ENCODE results near the gene RCSD1. TPM values are rescaled to one million over a fixed set of nuclear protein-coding genes. Genes with fewer than 3 reads are reported as not detected.

RCSD1 gene
- total and polyA plus RNA-seq, 2 of the 4 experiments (the other 2 are of a cell fraction): 0.03 TPM; not detected in 1

GRCh38 chr1:167694691-167695090 is 64.7 kb downstream of the RCSD1 start:
- no peak overlapping the region for H2AK5ac ChIP-seq (ENCODE audit: low read depth, low read length)
- BruUV-seq (replicated peaks): no TSS peak
- H2AK9ac ChIP-seq (replicated peaks; ENCODE audit: low read depth, low read length, poor library complexity): no peak overlapping the region
- no peak overlapping the region for H3K14ac ChIP-seq (replicated peaks; ENCODE audit: low read depth, low read length)
- H4K8ac ChIP-seq (ENCODE audit: low read depth in 2 of 2, low read length in 2 of 2): no peak overlapping the region
- ATAC-seq (ENCODE audit: low read depth) (no peak), DNase-seq (no peak)
- no peak overlapping the region for H3K27ac ChIP-seq (ENCODE audit: insufficient read depth, low read length)
- no peak overlapping the region for H4K91ac ChIP-seq (ENCODE audit: insufficient read depth, low read depth, low read length)
- no peak overlapping the region for H3K23ac ChIP-seq (ENCODE audit: low read depth, low read length)
- no peak overlapping the region for H2BK5ac ChIP-seq (ENCODE audit: low read depth, low read length, poor library complexity, severe bottlenecking)
- H4K5ac ChIP-seq (ENCODE audit: low read depth, low read length): no peak overlapping the region
- no peak overlapping the region for H2BK120ac ChIP-seq (ENCODE audit: low read depth, low read length)
- no peaks in the 10 kb centered on the region for H3K9me3 ChIP-seq (ENCODE audit: control insufficient read depth, insufficient read depth, low read length)
- no peak overlapping the region for H3K18ac ChIP-seq (ENCODE audit: low read depth, low read length)
- ChIA-PET CTCF (interaction anchor here (0.9 to 1.1 kb wide), 2 partner anchors 13 to 103 kb away, joined by 3 to 4 read pairs; no protein-coding TSS in a partner anchor), POLR2A (ENCODE audit: unreplicated experiment) (no interaction called here)
- no peak overlapping the region for H3K9ac ChIP-seq (ENCODE audit: low read depth, low read length)
- H3K9me1 ChIP-seq (ENCODE audit: insufficient read depth, low read length): no peaks in the 10 kb centered on the region
- no peak overlapping the region for H3K4me3 ChIP-seq (ENCODE audit: insufficient read depth, low read depth, low read length)
- TF ChIP-seq, protein P1, sequence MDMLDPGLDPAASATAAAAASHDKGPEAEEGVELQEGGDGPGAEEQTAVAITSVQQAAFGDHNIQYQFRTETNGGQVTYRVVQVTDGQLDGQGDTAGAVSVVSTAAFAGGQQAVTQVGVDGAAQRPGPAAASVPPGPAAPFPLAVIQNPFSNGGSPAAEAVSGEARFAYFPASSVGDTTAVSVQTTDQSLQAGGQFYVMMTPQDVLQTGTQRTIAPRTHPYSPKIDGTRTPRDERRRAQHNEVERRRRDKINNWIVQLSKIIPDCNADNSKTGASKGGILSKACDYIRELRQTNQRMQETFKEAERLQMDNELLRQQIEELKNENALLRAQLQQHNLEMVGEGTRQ (IDR thresholded peaks at IDR 0.05; ENCODE audit: low read depth, low read length): no peak
- TF ChIP-seq, protein P2, sequence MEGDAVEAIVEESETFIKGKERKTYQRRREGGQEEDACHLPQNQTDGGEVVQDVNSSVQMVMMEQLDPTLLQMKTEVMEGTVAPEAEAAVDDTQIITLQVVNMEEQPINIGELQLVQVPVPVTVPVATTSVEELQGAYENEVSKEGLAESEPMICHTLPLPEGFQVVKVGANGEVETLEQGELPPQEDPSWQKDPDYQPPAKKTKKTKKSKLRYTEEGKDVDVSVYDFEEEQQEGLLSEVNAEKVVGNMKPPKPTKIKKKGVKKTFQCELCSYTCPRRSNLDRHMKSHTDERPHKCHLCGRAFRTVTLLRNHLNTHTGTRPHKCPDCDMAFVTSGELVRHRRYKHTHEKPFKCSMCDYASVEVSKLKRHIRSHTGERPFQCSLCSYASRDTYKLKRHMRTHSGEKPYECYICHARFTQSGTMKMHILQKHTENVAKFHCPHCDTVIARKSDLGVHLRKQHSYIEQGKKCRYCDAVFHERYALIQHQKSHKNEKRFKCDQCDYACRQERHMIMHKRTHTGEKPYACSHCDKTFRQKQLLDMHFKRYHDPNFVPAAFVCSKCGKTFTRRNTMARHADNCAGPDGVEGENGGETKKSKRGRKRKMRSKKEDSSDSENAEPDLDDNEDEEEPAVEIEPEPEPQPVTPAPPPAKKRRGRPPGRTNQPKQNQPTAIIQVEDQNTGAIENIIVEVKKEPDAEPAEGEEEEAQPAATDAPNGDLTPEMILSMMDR (conservative IDR thresholded peaks at IDR 0.05; ENCODE audit: low read depth, low read length): no peak
- TF ChIP-seq SMC3 (IDR thresholded peaks at IDR 0.05; ENCODE audit: low read depth, low read length): no peak
- no peak for TF ChIP-seq RFX5 (IDR thresholded peaks at IDR 0.05; ENCODE audit: low read depth, low read length)
- no peak for TF ChIP-seq RCOR1 (IDR thresholded peaks at IDR 0.05; ENCODE audit: insufficient replicate concordance, low read length)
- no peak for TF ChIP-seq CHD1 (IDR thresholded peaks at IDR 0.05; ENCODE audit: low read depth, low read length)
- TF ChIP-seq POLR2A (IDR thresholded peaks at IDR 0.05; ENCODE audit: low read depth, low read length): no peak
- TF ChIP-seq MAFK (IDR thresholded peaks at IDR 0.05; ENCODE audit: low read depth, low read length): no peak
- no peak for TF ChIP-seq MXI1 (IDR thresholded peaks at IDR 0.05; ENCODE audit: borderline replicate concordance, low read depth, low read length)
- no peak for TF ChIP-seq NFE2L2 (IDR thresholded peaks at IDR 0.05; ENCODE audit: low read depth, low read length)
- H2AFZ ChIP-seq (replicated peaks; ENCODE audit: low read length, poor library complexity): no peak overlapping the region
- no peaks in the 10 kb centered on the region for H3K36me3 ChIP-seq (ENCODE audit: control insufficient read depth, insufficient read depth, low read length)
- H3K4ac ChIP-seq (ENCODE audit: low read depth, low read length): no peak overlapping the region
- no peaks in the 10 kb centered on the region for H4K20me1 ChIP-seq (ENCODE audit: insufficient read depth, low read length)
- H3K79me1 ChIP-seq (ENCODE audit: low read depth in 1 of 2, low read length in 2 of 2): no peaks in the 10 kb centered on the region
- in situ Hi-C loops (cut with MboI; ENCODE audit: low sequenced_read_pairs) (loop anchor here (25.0 kb wide), 1 partner anchor 432 kb away; no protein-coding TSS in a partner anchor), dilution Hi-C loops (cut with HindIII; ENCODE audit: low sequenced_read_pairs, unreplicated experiment) (no loop called here), intact Hi-C loops (cut with micrococcal nuclease) (no loop called here)
- no peak overlapping the region for H2BK15ac ChIP-seq (ENCODE audit: low read depth, low read length)
- no peak overlapping the region for H3K4me2 ChIP-seq (ENCODE audit: low read depth, low read length)
- no peaks in the 10 kb centered on the region for H3K4me1 ChIP-seq (ENCODE audit: control insufficient read depth, insufficient read depth, low read length)
- H3K27me3 ChIP-seq (ENCODE audit: control insufficient read depth, insufficient read depth, low read length): peaks cover 34% of the 10 kb centered on the region
- no peak overlapping the region for H2BK20ac ChIP-seq (ENCODE audit: low read depth, low read length)
- WGBS, 2 experiments (ENCODE audit: extremely low coverage in 2 of 2, insufficient read length in 1 of 2): 20% methylated on average over 1 of the region's 2 CpGs; no CpG with 5 or more reads in 1 of the 2 experiments
- H3K56ac ChIP-seq (ENCODE audit: extremely low read depth, insufficient read depth, low read length): no peak overlapping the region

Data from IMR-90 (cell line).